Neuronal stem cell (in vitro differentiated cells): ENCODE data around the gene MFSD6.

ENCODE experiments used
- DNase-seq: peaks from one replicate; pipeline ENCODE4 v3.0.0-alpha.2; 2013; ENCODE audit warnings: low spot score
- H2AFZ ChIP-seq: one replicate; pipeline ENCODE4 v1.6.1; 2013; ENCODE audit warnings: mild to moderate bottlenecking, low read length, inconsistent platforms
- H2AK5ac ChIP-seq: 2 replicates; pipeline ENCODE4 v1.6.1; 2013; ENCODE audit warnings: low read depth, mild to moderate bottlenecking, inconsistent platforms, low read length, moderate library complexity, mixed read lengths
- H2BK120ac ChIP-seq: 2 replicates; pipeline ENCODE4 v1.6.1; 2013; ENCODE audit warnings: low read depth, mild to moderate bottlenecking, inconsistent platforms, low read length, moderate library complexity, mixed read lengths
- H2BK12ac ChIP-seq: one replicate; pipeline ENCODE4 v1.6.1; 2013; ENCODE audit warnings: low read length, inconsistent platforms
- H2BK15ac ChIP-seq: 2 replicates; pipeline ENCODE4 v1.6.1; 2013; ENCODE audit warnings: mild to moderate bottlenecking, low read length, inconsistent platforms, mixed read lengths
- H2BK5ac ChIP-seq: one replicate; pipeline ENCODE4 v1.6.1; 2013; ENCODE audit warnings: inconsistent platforms, mild to moderate bottlenecking, low read length, moderate library complexity
- H3K14ac ChIP-seq: one replicate; pipeline ENCODE4 v1.6.1; 2013; ENCODE audit warnings: low read length, inconsistent platforms
- H3K18ac ChIP-seq: 2 replicates; pipeline ENCODE4 v1.6.1; 2013; ENCODE audit warnings: low read length, inconsistent platforms
- H3K23ac ChIP-seq: 2 replicates; pipeline ENCODE4 v1.6.1; 2013; ENCODE audit warnings: low read depth, mild to moderate bottlenecking, mixed read lengths, low read length, inconsistent platforms; ENCODE audit not compliant: poor library complexity
- H3K27ac ChIP-seq: replicated peaks from 3 replicates; pipeline ENCODE4 v1.5.1; 2013; ENCODE audit warnings: low read length, inconsistent platforms
- H3K27me3 ChIP-seq, 3 experiments: 2 replicates each; pipeline ENCODE4 v1.6.1; 2013; ENCODE audit warnings: low read length in 3 of 3, mild to moderate bottlenecking in 2 of 3, inconsistent platforms in 1 of 3, low read depth in 1 of 3, mixed read lengths in 1 of 3, moderate library complexity in 1 of 3; ENCODE audit not compliant: control insufficient read depth in 3 of 3, insufficient read depth in 3 of 3
- H3K36me3 ChIP-seq, 2 donors: replicated peaks in 1 of 2; 2 replicates each; pipeline ENCODE4 v1.6.1; 2013; ENCODE audit warnings: low read length in 2 of 2; ENCODE audit not compliant: control insufficient read depth in 2 of 2, insufficient read depth in 2 of 2
- H3K4ac ChIP-seq: 2 replicates; pipeline ENCODE4 v1.6.1; 2013; ENCODE audit warnings: inconsistent platforms, mild to moderate bottlenecking, low read length, moderate library complexity
- H3K4me1 ChIP-seq, 2 donors: 1 replicate in 1 of 2; 2 replicates in 1 of 2; pipeline ENCODE4 v1.6.1; 2013; ENCODE audit warnings: low read length in 2 of 2, low read depth in 1 of 2; ENCODE audit not compliant: control insufficient read depth in 2 of 2, insufficient read depth in 1 of 2
- H3K4me2 ChIP-seq: one replicate; pipeline ENCODE4 v1.6.1; 2013; ENCODE audit warnings: mild to moderate bottlenecking, low read length, inconsistent platforms; ENCODE audit not compliant: insufficient read depth, poor library complexity, severe bottlenecking
- H3K4me3 ChIP-seq, 2 donors: 2 replicates each; pipeline ENCODE4 v1.5.1; 2013; ENCODE audit warnings: low read length in 2 of 2, mild to moderate bottlenecking in 2 of 2, inconsistent platforms in 1 of 2, moderate library complexity in 1 of 2
- H3K79me1 ChIP-seq: one replicate; pipeline ENCODE4 v1.6.1; 2013; ENCODE audit warnings: low read depth, mild to moderate bottlenecking, inconsistent platforms, low read length, moderate library complexity
- H3K9ac ChIP-seq: one replicate; pipeline ENCODE4 v1.6.1; 2013; ENCODE audit warnings: mild to moderate bottlenecking, low read depth, low read length, inconsistent platforms; ENCODE audit not compliant: poor library complexity
- H3K9me3 ChIP-seq, 2 donors: replicated peaks in 1 of 2; 2 replicates each; pipeline versions ENCODE3 to v1.6.1; 2013; ENCODE audit warnings: low read length in 2 of 2, mild to moderate bottlenecking in 2 of 2, inconsistent platforms in 1 of 2, low read depth in 1 of 2, mixed read lengths in 1 of 2, moderate library complexity in 1 of 2; ENCODE audit not compliant: control insufficient read depth in 2 of 2, insufficient read depth in 1 of 2
- H4K8ac ChIP-seq: one replicate; pipeline ENCODE4 v1.6.1; 2013; ENCODE audit warnings: low read depth, mild to moderate bottlenecking, inconsistent platforms, low read length, moderate library complexity
- H4K91ac ChIP-seq: one replicate; pipeline ENCODE4 v1.6.1; 2013; ENCODE audit warnings: low read length, low read depth, mild to moderate bottlenecking, inconsistent platforms; ENCODE audit not compliant: poor library complexity
- WGBS, 2 donors: extraction: QIAGEN DNeasy Blood & Tissue Kit; methylation state at CpG; one replicate each; pipeline ENCODE4 v1.1.7; 2013; ENCODE audit warnings: missing lambda C conversion rate in 2 of 2, mixed read lengths in 1 of 2; ENCODE audit not compliant: insufficient read length in 2 of 2, insufficient replicate concordance in 1 of 2; ENCODE audit errors: extremely low coverage in 2 of 2; 5-methylcytosine and 5-hydroxymethylcytosine counted together

Gene MFSD6

GRCh38 chr2:190470256-190470826 lies 62.2 kb downstream of the MFSD6 start:
- H3K14ac ChIP-seq: no peak overlapping the region
- no peaks in the 10 kb centered on the region for H3K79me1 ChIP-seq
- H3K27me3 ChIP-seq: no peaks in the 10 kb centered on the region
- H3K9ac ChIP-seq: no peak overlapping the region
- H3K27ac ChIP-seq: no peak overlapping the region
- H3K4ac ChIP-seq: no peak overlapping the region
- no peak overlapping the region for H4K91ac ChIP-seq
- H2BK15ac ChIP-seq: no peak overlapping the region
- WGBS, 2 donors: no CpG with 5 or more reads among the region's 5 CpGs
- H3K36me3 ChIP-seq: no peaks in the 10 kb centered on the region
- no peak for DNase-seq
- no peak overlapping the region for H3K18ac ChIP-seq
- H3K23ac ChIP-seq: no peak overlapping the region
- H3K9me3 ChIP-seq: peaks cover 0 to 2% of the 10 kb centered on the region in 2 donors
- no peak overlapping the region for H3K4me2 ChIP-seq
- H2AFZ ChIP-seq: no peak overlapping the region
- H3K4me1 ChIP-seq: peaks cover 2 to 16% of the 10 kb centered on the region in 2 donors
- H2AK5ac ChIP-seq: no peak overlapping the region
- no peak overlapping the region for H4K8ac ChIP-seq
- no peak overlapping the region for H2BK120ac ChIP-seq
- H3K4me3 ChIP-seq: no peak overlapping the region
- no peak overlapping the region for H2BK5ac ChIP-seq
- H2BK12ac ChIP-seq: no peak overlapping the region

- H2BK12ac ChIP-seq: no peak overlapping the region
- no peak overlapping the region for H3K4ac ChIP-seq
- H3K27me3 ChIP-seq: no peaks in the 10 kb centered on the region
- H3K4me2 ChIP-seq: no peak overlapping the region
- no peak overlapping the region for H4K91ac ChIP-seq
- peaks cover 0 to 4% of the 10 kb centered on the region in 2 donors for H3K4me1 ChIP-seq
- H2AK5ac ChIP-seq: no peak overlapping the region
- H2BK15ac ChIP-seq: no peak overlapping the region
- no peak overlapping the region for H2BK5ac ChIP-seq
- DNase-seq: no peak
- H3K9ac ChIP-seq: no peak overlapping the region
- H3K14ac ChIP-seq: no peak overlapping the region
- no peak overlapping the region for H3K18ac ChIP-seq
- H2BK120ac ChIP-seq: no peak overlapping the region
- H3K79me1 ChIP-seq: no peaks in the 10 kb centered on the region
- no peak overlapping the region for H3K27ac ChIP-seq
- H4K8ac ChIP-seq: no peak overlapping the region
- no peak overlapping the region for H3K4me3 ChIP-seq
- no CpG with 5 or more reads among the region's 4 CpGs for WGBS, 2 donors
- no peak overlapping the region for H2AFZ ChIP-seq
- no peaks in the 10 kb centered on the region for H3K36me3 ChIP-seq
- H3K9me3 ChIP-seq: no peaks in the 10 kb centered on the region
- no peak overlapping the region for H3K23ac ChIP-seq
These were observed 69.7 kb downstream of the MFSD6 start for GRCh38 chr2:190477661-190478454.

GRCh38 chr2:190478572-190479195 lies 70.5 kb downstream of the MFSD6 start:
- Histone ChIP-seq H3K18ac (no peak overlapping the region), H2BK5ac (no peak overlapping the region), H3K27ac (no peak overlapping the region), H3K4me3 (no peak overlapping the region), H3K27me3 (no peaks in the 10 kb centered on the region), H2AK5ac (no peak overlapping the region), H3K9me3 (no peaks in the 10 kb centered on the region), H2BK15ac (no peak overlapping the region), H3K4ac (no peak overlapping the region), H2BK120ac (no peak overlapping the region), H3K4me1 (peaks cover 0 to 4% of the 10 kb centered on the region in 2 donors), H3K9ac (no peak overlapping the region), H3K23ac (no peak overlapping the region), H2AFZ (no peak overlapping the region), H2BK12ac (no peak overlapping the region), H3K79me1 (no peaks in the 10 kb centered on the region), H3K4me2 (no peak overlapping the region), H3K14ac (no peak overlapping the region), H4K8ac (no peak overlapping the region), H4K91ac (no peak overlapping the region), H3K36me3 (no peaks in the 10 kb centered on the region)
- WGBS, 2 donors: no CpG with 5 or more reads among the region's 3 CpGs
- DNase-seq: no peak

GRCh38 chr2:190481339-190481738 lies 73.2 kb downstream of the MFSD6 start:
- WGBS, 2 donors: no CpG with 5 or more reads among the region's 2 CpGs
- no peaks in the 10 kb centered on the region for H3K9me3 ChIP-seq

More at GRCh38 chr2:190481339-190481738, 73.2 kb downstream of the MFSD6 start:
- H3K27me3 ChIP-seq: no peaks in the 10 kb centered on the region
- H2BK15ac ChIP-seq: no peak overlapping the region
- no peak overlapping the region for H4K8ac ChIP-seq
- H3K4me1 ChIP-seq: peaks cover 0 to 4% of the 10 kb centered on the region in 2 donors
- H3K18ac ChIP-seq: no peak overlapping the region
- no peak overlapping the region for H2BK5ac ChIP-seq
- no peak overlapping the region for H3K14ac ChIP-seq
- no peak overlapping the region for H3K4ac ChIP-seq
- DNase-seq: no peak
- H2BK12ac ChIP-seq: no peak overlapping the region
- H3K9ac ChIP-seq: no peak overlapping the region
- H3K23ac ChIP-seq: no peak overlapping the region
- H2BK120ac ChIP-seq: no peak overlapping the region
- no peak overlapping the region for H3K27ac ChIP-seq
- H3K4me3 ChIP-seq: no peak overlapping the region
- no peaks in the 10 kb centered on the region for H3K79me1 ChIP-seq
- H3K4me2 ChIP-seq: no peak overlapping the region
- no peak overlapping the region for H2AFZ ChIP-seq
- no peak overlapping the region for H2AK5ac ChIP-seq
- H4K91ac ChIP-seq: no peak overlapping the region
- H3K36me3 ChIP-seq: no peaks in the 10 kb centered on the region
